Sigmoid colon (tissue), 4 donors: ENCODE measurements around the gene PLEKHA1.

ENCODE experiments used
- EP300 ChIP-seq, 4 donors: sonication (generic); formaldehyde crosslinking; IDR thresholded peaks; one replicate each; pipeline ENCODE4 v1.6.1; 2017; ENCODE audit warnings: antibody characterized with exemption in 4 of 4
- POLR2A ChIP-seq, 2 donors: fragments of 450-650 bp; IDR thresholded peaks; one replicate each; pipeline ENCODE4 v1.6.1; 2016; ENCODE audit warnings: antibody characterized with exemption in 2 of 2, mild to moderate bottlenecking in 2 of 2, moderate library complexity in 2 of 2
- POLR2AphosphoS5 ChIP-seq, 4 donors: sonication (generic); formaldehyde crosslinking; IDR thresholded peaks; one replicate each; pipeline ENCODE4 v1.6.1; 2017; ENCODE audit warnings: antibody characterized with exemption in 4 of 4
- TF ChIP-seq, protein P1 (sequence below), 4 experiments: fragments of 450-650 bp in 3 of 4; fragments of 200-600 bp in 1 of 4; IDR thresholded peaks; one replicate each; pipeline ENCODE4 v1.5.1; 2016 to 2019; ENCODE audit warnings: antibody characterized with exemption in 4 of 4, mild to moderate bottlenecking in 3 of 4, moderate library complexity in 2 of 4

DNA sequence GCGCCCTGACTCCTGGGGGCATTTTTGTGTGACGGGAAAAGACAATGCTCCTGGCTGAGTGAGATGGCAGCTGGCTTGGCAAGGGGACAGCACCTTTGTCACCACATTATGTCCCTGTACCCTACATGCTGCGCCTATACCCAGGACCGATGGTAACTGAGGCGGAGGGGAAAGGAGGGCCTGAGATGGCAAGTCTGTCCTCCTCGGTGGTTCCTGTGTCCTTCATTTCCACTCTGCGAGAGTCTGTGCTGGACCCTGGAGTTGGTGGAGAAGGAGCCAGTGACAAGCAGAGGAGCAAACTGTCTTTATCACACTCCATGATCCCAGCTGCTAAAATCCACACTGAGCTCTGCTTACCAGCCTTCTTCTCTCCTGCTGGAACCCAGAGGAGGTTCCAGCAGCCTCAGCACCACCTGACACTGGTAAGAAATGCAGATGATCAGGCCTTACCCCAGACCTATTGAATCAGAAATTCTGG, 80.1 kb downstream of the PLEKHA1 start, which contains the start of gene ARMS2:
- TF ChIP-seq, protein P1, sequence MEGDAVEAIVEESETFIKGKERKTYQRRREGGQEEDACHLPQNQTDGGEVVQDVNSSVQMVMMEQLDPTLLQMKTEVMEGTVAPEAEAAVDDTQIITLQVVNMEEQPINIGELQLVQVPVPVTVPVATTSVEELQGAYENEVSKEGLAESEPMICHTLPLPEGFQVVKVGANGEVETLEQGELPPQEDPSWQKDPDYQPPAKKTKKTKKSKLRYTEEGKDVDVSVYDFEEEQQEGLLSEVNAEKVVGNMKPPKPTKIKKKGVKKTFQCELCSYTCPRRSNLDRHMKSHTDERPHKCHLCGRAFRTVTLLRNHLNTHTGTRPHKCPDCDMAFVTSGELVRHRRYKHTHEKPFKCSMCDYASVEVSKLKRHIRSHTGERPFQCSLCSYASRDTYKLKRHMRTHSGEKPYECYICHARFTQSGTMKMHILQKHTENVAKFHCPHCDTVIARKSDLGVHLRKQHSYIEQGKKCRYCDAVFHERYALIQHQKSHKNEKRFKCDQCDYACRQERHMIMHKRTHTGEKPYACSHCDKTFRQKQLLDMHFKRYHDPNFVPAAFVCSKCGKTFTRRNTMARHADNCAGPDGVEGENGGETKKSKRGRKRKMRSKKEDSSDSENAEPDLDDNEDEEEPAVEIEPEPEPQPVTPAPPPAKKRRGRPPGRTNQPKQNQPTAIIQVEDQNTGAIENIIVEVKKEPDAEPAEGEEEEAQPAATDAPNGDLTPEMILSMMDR (IDR thresholded peaks at IDR 0.05), result no peak
- TF ChIP-seq POLR2A (IDR thresholded peaks at IDR 0.05), result no peak
- TF ChIP-seq POLR2AphosphoS5 (IDR thresholded peaks at IDR 0.05), result no peak
- TF ChIP-seq EP300 (IDR thresholded peaks at IDR 0.05), result no peak
